Dermis microvascular lymphatic vessel endothelial cell (primary cell): ENCODE results near the gene PTPRR. TPM values are rescaled to one million over a fixed set of nuclear protein-coding genes. Genes with fewer than 3 reads are reported as not detected.

ENCODE experiments used
- DNase-seq, 2 donors: peaks; one replicate each; pipeline versions ENCODE4 v3.0.0 to v3.0.0-alpha.2; 2010; ENCODE audit warnings: low read depth in 2 of 2
- total RNA-seq: library from RNA; depleted of rRNA; stranded (reverse); fragments of >200 nt; gene quantifications from 2 replicates; pipeline ENCODE4 v1.2.1, GENCODE V29; 2014

The PTPRR gene
- total RNA-seq, 1 donor from 2014 or later: under 0.01 TPM

DNA sequence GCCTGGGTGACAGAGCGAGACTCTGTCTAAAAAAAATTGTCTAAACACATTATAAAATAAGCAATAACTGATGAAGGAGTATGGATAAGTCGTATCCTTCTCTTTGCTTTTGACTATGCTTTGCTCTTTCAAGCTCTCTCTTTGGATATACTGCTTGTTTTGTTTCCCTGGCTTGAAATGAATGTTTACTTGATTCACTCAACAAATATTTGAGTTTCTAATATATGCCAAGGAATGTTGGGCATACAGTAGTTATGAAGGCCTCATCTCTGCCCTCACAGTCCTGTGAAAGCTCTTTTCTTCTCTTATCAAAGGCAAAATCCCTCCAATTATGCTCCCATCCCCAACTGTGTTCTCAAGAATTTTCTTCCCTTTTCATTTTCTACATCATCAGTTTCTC lies 123.5 kb downstream of the PTPRR start:
- DNase-seq: no peak

DNA sequence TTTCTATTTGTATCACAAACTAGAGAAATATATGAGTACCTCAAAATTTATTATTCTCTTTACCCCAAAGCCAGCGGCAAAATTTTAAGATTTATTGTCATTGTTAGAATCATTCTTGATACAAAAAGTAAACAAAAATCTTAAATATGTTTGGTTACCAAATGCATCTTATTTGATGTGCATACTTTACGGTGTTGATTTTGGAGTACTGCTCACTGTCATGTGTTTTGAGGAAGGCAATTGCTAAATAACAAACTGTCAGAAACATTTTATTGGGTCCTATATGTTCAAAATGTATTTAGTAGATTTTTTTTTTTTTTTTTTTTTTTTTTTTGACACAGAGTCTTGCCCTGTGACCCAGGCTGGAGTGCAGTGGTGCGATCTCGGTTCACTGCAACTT lies 124.9 kb downstream of the PTPRR start:
- no peak for DNase-seq

DNA sequence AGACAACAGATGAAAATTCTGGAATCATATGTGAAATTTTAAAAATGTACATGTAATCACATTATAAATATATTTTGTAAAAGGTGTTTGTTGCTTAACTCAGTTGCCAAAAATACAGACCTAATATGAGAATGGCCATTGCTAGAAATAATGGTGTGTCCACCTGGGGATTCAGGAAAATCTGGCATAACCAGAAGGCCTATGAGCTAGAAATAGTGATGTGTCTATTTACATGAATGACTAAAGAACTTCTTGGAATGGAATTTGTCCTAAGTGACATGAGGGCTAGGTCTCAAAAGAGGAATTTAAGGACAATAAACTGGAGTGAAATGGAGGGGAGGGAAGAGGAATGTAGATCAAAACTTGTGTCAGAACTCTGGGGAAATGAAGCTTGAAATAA lies 126.4 kb downstream of the PTPRR start:
- no peak for DNase-seq

DNA sequence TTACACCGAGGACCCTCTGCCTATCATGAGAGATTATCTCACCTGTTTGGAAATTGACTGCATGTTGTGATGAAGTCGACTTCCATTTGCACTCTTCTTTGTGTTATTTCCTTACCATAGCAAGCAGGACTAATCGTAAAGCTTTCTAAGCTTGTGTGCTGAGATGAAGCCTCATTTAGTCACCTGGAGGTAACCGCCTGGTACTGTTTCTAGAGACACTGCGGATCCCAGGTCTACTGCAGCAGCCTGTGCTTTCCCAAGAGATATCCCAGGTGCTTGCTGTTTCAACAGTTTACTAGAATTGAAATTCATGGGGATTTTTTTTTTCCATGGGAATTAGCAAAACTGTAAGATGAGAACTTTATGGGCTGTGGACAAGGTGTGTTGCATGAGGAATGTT lies 131.8 kb downstream of the PTPRR start:
- no peak for DNase-seq

DNA sequence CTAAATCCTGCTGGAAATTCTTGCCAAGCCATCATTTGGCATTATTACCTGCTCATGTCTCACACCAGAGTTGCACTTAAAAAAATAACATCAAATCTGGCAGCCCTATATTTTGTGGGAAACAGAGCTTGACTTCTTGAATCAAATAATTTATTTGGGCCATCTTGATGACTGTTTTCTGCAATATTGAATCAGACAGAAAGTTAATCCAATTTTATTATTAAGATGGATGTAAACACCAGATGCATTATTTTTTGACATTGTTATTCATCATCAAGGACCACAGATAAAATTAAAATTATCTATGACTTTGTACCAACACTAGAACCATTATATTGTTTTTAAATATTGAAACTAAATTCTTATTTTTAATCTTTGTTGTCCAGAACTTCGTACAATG lies 132.9 kb downstream of the PTPRR start:
- no peak for DNase-seq

DNA sequence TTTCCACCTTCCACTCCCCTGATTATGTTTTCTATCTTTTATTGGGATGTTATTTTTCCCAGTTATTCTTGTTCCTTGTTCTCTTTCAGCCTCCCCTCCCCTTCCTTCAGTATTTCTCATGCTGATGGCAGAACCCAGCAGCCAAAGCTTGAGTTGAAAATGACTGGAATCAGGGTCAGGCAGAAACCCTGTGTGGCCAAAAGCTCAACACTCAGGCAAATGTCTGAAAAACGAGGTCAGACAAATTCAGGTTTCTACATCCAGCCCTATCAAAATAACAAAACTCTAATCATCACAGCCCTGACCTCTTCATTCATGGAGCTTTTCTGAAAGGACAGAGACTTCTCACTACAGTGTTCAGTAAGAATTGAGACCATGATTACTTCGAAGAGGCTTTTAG lies 134.6 kb downstream of the PTPRR start:
- DNase-seq: no peak

DNA sequence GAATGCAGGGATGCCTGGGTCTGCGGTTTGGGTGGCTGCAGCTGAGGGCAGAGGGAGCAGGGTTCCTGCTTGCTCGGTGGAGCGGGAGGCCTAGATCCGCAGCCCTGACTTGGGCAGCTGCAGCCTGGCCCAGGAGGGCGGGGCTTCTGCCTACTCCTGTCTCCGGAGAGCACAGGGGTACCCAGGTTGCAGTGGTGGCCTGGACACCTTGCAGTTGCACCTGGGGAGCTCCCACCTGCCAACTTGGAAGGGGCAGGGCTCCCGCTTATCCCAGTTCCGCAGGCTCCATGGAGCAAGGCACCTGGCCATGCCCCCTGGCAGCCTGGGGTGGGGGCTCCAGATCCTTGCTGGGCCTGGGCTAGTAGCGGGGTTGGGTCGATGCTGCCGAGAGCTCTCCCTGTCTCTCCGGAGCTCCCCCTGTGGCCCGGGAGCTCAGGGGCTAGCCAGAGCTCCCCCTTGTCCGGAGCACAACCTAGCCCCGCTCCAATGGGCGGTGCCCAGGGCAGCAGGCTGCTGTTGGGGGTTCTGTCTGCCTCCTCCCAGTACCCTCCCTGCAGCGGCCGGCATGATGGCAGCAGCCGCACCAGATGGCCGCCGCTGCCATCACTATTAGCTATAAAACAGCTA lies 136.4 kb downstream of the PTPRR start:
- DNase-seq: no peak

DNA sequence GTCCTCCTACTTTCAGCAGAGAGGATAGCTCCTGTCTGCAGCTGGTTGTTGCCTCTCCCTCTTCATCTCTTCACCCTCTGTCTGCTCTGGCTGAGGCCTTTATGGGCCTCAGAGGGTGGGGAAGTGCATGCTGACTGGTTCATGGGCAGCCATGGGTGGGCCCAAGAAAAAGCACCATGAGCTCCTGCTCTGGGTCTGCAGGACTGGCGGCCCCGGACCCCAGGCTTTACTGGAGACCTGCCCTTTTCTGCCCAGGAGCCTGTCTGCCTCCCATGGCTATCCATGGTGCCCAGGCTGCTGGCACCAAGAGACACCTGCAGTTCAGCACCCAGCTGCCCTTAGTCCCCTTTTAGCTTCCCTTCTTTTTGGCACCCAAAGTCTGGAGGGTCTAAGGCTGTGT lies 137.1 kb downstream of the PTPRR start:
- DNase-seq: no peak

DNA sequence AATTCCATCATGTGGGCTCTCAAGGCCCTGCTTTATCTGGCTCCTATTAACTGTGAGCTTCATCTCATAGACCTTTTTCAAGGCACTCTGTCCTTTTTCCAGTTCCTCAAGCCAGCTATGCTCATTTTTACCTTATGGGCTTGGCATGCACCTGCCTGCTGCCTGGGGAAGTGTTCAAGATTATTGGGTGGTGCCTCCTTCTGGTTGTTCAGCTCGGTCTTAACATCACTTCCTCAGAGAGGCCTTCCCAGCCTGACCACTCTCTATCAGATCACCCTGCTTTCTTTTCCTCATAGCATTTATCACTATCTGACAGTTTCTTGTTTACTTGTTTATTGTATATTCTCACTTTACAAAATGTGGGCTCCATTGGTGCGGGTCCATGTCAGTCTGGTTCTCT lies 141.3 kb downstream of the PTPRR start:
- no peak for DNase-seq

DNA sequence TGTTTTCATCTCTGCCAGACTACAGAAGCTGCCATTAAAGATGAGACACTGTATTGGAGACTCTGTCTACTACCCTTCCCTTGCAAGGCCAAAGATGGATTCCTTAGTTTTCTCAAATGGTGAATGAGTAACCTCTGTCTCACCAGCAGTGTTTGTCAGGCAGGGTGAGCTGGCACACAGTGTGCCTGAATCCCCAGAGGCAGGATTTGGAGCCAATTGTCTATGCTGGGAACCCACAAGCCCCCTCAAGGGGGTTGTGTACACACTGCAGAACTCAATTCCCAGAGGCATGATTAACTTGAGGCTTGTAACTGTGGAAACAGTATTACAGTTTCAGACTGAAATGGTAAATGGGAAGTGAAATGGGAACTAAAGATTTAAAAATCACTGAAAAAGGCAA lies 146.5 kb downstream of the PTPRR start:
- DNase-seq: no peak

DNA sequence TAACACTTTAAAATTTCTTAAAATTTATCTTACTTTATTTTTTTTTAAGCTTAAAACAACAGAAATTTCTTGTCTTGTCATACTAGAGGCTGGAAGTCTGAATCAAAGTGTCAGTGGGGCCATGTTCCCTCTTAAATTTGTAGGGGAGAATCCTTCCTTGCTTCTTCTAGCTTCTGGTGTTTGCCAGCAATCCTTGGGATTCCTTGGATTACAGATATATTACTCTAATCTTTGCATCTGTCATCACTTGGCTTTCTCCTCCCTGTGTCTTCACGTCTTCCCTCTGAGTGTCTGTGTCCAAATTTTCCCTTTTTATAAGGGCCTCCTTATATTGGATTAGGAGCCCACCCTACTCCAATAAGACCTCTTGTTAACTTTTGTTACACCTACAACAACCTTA lies 147.7 kb downstream of the PTPRR start:
- no peak for DNase-seq

DNA sequence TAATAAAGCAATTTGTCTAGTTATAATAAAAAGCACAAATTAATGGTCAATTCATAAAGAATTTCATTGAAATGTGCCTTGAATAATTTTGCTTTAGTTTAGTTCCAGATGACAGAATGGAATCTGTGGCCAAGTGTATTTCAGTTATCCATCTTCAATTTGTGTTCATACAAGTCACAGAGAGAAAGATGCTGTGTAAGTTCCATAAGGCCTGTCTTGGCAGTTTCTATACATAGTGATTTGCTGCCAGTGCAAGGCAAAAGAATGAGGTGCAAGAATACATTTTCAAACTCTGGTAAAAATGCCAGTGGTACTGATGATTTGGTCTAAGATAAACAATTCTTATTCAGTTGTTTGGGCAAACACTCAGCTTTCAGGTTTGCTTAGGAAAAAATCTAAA lies 149.0 kb downstream of the PTPRR start:
- DNase-seq: no peak

DNA sequence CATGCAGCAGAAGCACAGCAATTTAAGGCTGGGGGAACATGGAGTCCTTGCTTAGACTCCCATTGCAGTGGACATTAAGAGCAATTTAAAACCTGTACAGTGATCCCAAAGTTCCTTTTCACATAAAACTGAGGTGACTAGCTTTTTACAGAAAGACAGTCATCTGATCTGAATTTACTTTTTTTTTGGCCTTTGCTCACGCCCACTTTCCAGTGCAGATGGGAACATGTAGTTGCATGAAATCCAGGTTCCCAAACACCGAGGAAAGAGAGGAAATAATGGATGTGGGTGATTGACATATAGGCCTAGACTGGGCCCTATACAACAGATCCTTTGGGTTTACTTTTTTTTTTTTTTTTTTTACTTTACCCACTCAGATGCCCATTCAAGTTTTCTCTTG lies 156.9 kb downstream of the PTPRR start:
- no peak for DNase-seq

DNA sequence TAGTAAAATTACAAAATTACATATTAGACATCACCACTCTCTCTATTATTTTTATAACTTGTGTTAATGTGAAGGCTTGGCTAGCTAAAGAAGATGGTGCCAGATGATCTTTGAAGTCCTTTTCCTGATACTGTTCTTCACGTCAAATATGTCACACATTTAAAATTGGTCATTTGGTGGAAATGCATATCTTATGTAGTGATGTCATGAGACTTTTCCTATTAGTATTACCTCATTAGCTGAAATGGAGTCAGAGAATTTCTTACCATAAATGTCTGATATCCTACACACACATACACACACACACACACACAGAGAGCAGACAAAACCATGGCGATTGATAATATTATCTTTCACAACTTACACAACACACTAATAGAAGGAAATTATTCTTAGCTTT lies 158.5 kb downstream of the PTPRR start:
- no peak for DNase-seq

DNA sequence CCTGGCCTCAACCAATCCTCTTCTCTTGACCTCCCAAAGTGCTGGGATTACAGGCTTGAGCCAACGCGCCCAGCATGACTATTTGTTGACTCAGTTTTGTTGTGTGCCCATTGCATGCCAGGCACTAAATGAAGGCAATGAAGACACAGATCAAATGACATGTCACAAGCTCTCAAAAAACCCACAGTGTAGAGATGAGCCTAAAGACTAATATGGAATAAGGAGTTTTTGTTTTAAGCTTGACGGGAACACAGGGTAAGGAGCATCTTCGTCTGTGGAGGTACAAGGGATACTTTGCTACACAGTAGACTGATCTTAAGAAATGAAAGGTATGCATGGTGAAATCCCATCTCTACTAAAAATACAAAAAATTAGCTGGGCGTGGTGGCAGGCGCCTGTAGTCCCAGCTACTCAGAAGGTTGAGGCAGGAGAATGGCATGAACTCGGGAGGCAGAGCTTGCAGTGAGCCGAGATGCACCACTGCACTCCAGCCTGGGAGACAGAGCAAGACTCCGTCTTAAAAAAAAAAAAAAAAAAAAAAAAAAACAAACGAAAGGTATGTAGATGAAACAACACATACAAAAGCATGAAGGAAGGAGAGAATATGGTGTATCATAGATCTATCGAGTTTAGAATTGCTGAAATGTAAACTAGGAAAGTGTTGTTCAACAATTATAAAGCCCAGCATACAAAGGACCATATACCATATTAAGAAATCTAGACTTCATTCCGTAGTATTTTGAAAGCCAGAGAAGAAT lies 161.2 kb downstream of the PTPRR start:
- no peak for DNase-seq

DNA sequence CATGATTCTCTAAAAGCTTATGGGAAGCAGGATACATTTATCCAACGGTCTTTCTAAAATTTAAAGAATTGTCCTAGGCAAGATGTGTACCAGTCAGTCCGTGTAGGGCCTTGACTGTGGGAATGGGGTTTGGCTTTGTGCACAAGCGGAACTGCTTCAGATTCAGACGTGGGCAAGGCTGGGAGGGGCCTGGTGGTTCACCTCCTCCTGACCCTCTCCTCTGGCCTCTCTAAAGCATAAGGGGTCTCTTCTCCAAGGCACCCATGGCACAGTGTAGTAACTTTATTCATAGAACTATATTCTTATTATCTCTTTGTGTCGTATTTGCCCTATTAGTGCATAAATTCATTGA lies 162.1 kb downstream of the PTPRR start:
- DNase-seq: no peak

DNA sequence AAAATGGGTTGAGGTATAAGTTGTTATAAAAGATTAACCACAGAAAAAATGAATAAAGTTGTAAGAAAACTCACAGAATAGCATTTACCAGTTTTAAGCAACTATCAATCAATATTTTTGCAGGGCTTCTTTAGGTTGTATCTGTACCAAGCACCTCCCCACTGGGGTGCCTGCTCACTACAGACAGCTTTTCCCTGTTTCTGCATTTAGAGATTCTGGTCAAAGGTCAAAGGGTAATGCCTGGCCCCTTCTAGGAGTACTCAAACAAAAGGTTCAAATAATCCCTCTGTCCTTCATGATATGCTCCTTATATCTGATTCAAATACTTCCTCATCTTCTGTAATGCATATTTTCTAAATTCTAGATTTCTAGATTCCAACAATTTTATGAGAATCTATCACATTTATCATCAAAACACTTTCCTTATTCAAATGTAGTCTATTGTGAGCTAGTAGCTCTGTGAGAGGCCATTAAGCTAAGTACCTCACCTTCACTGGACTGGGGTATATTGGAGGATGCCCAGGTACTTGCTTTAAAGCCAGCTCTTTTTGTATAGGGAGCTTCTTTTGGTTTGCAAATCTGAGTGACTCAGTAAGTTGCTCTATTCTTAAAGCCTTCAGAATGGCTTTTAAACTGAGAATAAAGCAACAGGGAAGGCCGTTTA lies 162.6 kb downstream of the PTPRR start:
- DNase-seq: no peak

DNA sequence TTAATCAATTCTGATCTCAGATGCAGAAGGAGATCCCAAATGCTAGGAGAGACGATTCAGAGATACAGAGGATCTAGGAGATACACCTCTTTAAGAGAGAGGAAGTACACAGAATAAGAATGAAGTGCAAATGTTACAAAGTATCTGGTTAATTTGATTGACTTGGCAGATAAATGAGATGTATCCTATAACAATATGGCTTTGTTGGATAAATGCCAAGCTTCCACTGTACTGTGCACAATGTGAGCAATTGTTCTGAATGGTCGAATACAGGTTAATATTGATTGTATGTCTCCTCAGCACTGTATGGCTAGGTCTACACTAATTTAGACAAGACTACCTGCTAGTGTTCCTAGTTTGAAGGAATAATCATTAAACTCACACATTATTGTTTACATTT lies 163.7 kb downstream of the PTPRR start:
- DNase-seq: no peak

DNA sequence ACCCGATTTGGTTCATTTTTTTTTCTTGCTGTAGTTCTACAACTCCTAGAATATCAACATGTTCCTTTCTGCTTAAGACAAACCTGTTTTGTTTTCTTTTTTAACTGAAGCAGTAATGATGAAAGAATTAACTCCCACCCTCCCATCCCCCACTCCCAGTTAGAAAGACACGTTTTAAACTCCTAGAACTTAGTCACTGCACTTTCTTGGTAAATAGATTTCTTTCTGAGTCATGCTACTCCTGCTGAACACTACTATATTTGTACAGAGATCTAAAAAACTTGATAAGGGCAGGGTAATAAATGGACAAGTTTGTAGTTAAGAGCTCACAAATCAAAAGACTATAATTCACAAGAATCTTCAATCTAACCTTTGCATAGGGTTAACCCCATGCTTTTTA lies 164.4 kb downstream of the PTPRR start:
- no peak for DNase-seq

DNA sequence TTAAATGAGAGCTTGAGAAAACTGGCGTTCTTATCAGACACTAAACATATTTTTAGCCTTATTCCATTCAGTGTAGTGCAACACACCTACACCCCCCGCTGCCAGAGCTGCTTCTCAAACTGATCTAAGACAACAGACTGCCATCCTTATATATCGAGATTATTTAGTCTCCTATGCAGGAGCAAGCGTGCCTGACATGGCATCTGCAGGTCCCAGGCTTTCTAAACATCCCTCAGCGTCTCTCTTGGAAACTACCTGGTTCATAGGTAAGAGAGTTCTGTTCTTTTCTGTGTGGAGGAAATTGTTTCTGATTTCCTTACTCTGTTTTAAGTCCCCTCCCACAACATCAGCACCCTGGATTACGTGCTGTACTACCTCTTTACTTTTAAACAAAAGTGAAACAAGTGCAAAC lies 166.2 kb downstream of the PTPRR start:
- DNase-seq: no peak

DNA sequence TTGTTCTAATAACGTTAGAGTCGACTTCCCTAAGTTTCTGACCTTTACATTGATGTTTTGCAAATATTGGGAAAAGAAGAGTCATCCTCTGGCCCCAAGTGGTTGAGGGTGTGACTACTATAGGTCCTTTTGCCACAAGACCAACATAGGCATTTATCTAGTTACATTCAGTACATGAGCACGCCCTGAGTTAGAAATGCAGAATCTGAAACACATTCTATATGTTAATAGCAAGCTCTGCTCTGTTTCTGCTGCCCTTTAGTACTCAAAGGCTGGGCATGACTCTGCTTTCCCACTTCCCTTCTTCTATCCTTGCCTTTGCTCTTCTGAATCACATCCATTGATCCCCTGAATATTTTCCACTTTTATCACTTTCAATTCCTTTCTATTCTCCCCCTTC lies 168.2 kb downstream of the PTPRR start:
- no peak for DNase-seq

DNA sequence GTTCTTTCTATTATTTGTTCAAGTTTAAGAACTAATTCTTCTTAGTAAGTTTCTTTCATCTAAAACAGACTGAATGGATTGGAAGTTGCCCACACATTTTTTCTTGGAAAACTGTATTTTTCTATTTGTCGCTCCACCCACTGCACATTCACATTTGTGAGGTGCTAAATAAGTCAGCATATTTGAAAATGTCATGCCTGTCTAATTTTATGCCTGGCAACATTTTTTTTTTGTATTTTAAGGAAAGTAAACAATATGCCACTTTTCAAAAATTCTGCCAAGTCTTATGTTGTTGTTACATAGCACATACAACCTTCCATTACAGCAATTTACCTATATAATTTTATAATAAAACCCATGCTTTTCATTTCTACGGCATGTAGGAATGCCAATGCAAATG lies 170.6 kb downstream of the PTPRR start:
- no peak for DNase-seq

DNA sequence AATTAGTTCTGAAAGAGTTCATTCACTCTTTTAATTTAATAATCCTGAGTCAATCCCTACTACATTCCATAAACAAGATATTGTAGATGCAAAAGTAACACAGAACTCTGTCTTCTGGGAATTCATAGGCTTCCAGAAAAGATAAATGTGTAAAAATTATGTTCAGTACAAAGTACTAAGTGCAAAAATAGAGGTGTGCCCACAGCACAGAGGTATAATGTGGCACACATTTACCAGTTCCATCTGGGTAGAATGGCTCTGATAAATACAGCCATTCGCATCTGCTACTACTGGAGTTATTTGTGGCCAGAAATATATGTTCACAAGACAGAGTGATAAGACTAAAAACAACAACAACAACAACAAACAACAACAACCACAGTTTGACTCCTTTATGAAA lies 171.7 kb downstream of the PTPRR start:
- no peak for DNase-seq
